ENCODE data around the gene PTCH1. TPM values are rescaled to one million over a fixed set of nuclear protein-coding genes. Genes with fewer than 3 reads are reported as not detected.

The PTCH1 gene
- total RNA-seq, 1 donor from 2014 or later, result 16.2 TPM

DNA sequence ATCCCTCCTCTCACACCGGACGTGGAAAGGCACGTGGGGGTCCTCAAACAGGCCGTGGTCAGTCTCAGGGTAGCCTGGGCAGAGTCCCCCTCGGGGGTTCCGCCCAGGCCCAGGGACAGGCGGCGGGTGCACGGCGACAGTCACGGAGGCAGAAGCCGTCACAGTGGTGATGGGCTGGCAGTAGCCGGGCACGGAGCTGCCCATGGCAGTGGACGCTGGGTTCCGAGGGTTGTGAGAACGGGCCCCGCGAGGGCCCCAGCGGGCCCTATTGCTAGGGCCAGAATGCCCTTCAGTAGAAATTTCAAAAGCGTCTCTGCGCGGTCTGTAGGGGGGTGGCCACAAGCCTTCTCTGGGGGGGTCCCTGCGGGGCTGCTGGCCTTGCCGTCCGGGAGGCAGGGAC, 69.8 kb downstream of the PTCH1 start:
- H3K4me3 Mint-ChIP-seq (ENCODE audit: unreplicated experiment), result no peak overlapping the region

DNA sequence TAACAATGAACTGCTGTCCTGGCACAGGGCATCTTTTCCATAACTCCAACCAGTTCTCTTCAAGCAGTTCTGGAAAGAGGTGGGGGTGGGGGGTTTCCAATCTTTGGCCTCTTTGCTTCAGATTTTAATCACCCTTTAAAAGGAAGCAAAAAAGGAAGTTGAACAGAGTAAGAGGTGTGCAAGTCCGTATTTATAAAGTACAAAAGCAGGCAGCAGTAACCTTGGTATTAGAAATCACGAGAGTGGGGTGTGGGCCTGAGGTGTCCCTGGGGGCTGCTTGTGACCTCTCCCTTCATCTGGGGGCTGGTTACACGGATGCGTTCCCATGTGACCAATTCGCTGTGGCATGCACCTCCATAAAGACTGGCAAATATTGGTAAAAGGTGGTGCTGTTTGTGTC, 70.5 kb downstream of the PTCH1 start:
- Mint-ChIP-seq H3K27ac (ENCODE audit: unreplicated experiment) (no peak overlapping the region), H3K36me3 (ENCODE audit: unreplicated experiment) (peaks cover 34% of the 10 kb centered on the region)

More for the DNA sequence above, 69.8 kb downstream of the PTCH1 start:
- H3K27me3 Mint-ChIP-seq (ENCODE audit: unreplicated experiment), result no peaks in the 10 kb centered on the region
- peaks cover 38% of the 10 kb centered on the region for H3K36me3 Mint-ChIP-seq (ENCODE audit: unreplicated experiment)
- TF ChIP-seq, protein P1, sequence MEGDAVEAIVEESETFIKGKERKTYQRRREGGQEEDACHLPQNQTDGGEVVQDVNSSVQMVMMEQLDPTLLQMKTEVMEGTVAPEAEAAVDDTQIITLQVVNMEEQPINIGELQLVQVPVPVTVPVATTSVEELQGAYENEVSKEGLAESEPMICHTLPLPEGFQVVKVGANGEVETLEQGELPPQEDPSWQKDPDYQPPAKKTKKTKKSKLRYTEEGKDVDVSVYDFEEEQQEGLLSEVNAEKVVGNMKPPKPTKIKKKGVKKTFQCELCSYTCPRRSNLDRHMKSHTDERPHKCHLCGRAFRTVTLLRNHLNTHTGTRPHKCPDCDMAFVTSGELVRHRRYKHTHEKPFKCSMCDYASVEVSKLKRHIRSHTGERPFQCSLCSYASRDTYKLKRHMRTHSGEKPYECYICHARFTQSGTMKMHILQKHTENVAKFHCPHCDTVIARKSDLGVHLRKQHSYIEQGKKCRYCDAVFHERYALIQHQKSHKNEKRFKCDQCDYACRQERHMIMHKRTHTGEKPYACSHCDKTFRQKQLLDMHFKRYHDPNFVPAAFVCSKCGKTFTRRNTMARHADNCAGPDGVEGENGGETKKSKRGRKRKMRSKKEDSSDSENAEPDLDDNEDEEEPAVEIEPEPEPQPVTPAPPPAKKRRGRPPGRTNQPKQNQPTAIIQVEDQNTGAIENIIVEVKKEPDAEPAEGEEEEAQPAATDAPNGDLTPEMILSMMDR (IDR thresholded peaks at IDR 0.05), result no peak
- H3K9me3 Mint-ChIP-seq (ENCODE audit: unreplicated experiment), result no peaks in the 10 kb centered on the region
- DNase-seq (ENCODE audit: extremely low spot score, unreplicated experiment), result no peak
- no peaks in the 10 kb centered on the region for H3K4me1 Mint-ChIP-seq (ENCODE audit: unreplicated experiment)
- H3K27ac Mint-ChIP-seq (ENCODE audit: unreplicated experiment), result no peak overlapping the region

DNA sequence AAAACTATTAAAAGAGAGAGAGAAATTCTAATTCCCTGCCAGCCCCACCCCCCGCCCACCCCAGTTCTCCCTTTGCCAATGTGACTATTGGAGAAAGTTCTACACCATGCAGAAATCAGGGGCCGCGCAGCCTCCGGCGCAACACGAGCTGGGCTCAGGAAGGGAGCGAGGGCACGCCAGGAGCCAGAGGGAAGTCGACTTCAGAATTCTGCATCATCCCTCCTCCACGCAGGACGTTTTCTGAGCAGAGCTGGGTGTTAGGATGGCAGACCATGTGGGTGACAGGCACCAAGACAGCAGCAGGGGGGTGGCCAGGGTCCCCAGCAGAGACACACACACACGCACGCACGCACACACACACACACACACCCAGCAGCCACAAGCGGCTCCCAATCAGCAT, 72.6 kb downstream of the PTCH1 start:
- no peaks in the 10 kb centered on the region for H3K27me3 Mint-ChIP-seq (ENCODE audit: unreplicated experiment)
- no peak for DNase-seq (ENCODE audit: extremely low spot score, unreplicated experiment)
- TF ChIP-seq, protein P1 (IDR thresholded peaks at IDR 0.05), result no peak
- H3K9me3 Mint-ChIP-seq (ENCODE audit: unreplicated experiment), result no peaks in the 10 kb centered on the region
- no peak overlapping the region for H3K4me3 Mint-ChIP-seq (ENCODE audit: unreplicated experiment)
- peaks cover 27% of the 10 kb centered on the region for H3K36me3 Mint-ChIP-seq (ENCODE audit: unreplicated experiment)
- H3K27ac Mint-ChIP-seq (ENCODE audit: unreplicated experiment), result no peak overlapping the region
- no peaks in the 10 kb centered on the region for H3K4me1 Mint-ChIP-seq (ENCODE audit: unreplicated experiment)

More for the DNA sequence above, 70.5 kb downstream of the PTCH1 start:
- TF ChIP-seq, protein P1 (IDR thresholded peaks at IDR 0.05), result no peak
- H3K4me1 Mint-ChIP-seq (ENCODE audit: unreplicated experiment), result no peaks in the 10 kb centered on the region
- DNase-seq (ENCODE audit: extremely low spot score, unreplicated experiment), result no peak
- no peaks in the 10 kb centered on the region for H3K27me3 Mint-ChIP-seq (ENCODE audit: unreplicated experiment)
- no peak overlapping the region for H3K4me3 Mint-ChIP-seq (ENCODE audit: unreplicated experiment)
- no peaks in the 10 kb centered on the region for H3K9me3 Mint-ChIP-seq (ENCODE audit: unreplicated experiment)

DNA sequence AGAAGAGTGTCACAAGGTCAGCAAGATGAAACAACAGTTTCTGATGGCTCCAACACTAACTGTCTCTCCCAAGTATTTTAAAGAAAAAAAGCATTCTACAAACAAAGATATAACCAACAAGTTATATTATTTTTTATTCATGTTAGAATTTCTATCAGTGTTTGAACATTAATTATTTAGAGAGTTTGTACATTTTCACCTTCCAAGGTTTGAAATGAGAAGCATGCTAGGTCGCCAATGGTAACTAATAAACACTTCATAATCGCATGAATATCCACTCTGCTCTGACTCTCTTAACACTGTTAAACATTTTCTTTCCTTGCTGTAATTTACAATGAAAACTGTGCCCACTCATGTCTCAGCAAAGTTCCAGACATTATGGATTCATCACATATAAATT, 73.5 kb downstream of the PTCH1 start:
- Mint-ChIP-seq H3K4me3 (ENCODE audit: unreplicated experiment) (no peak overlapping the region), H3K4me1 (ENCODE audit: unreplicated experiment) (no peaks in the 10 kb centered on the region), H3K9me3 (ENCODE audit: unreplicated experiment) (no peaks in the 10 kb centered on the region), H3K27ac (ENCODE audit: unreplicated experiment) (no peak overlapping the region), H3K27me3 (ENCODE audit: unreplicated experiment) (no peaks in the 10 kb centered on the region), H3K36me3 (ENCODE audit: unreplicated experiment) (peaks cover 24% of the 10 kb centered on the region)
- TF ChIP-seq, protein P1 (IDR thresholded peaks at IDR 0.05), result no peak
- DNase-seq (ENCODE audit: extremely low spot score, unreplicated experiment), result no peak

DNA sequence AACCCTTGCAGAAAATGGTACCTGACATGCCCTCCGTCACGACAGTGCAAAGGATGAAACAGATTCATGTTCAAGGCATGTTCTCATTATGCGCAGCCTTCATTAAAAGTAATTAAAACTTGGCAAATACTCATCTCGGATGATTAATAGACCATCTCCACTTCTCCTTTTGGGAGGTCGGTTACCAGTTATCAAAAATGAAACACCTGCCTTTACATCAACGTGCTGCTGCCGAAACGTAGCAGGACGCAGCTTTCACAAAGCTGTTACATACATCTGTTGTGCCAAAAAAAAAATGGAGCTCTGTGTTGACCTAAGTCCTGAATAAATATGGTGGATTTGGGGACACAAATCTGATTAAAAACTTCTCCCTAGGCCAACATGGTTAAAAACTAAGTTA, 75.7 kb downstream of the PTCH1 start:
- no peak for DNase-seq (ENCODE audit: extremely low spot score, unreplicated experiment)
- no peaks in the 10 kb centered on the region for H3K27me3 Mint-ChIP-seq (ENCODE audit: unreplicated experiment)
- no peak overlapping the region for H3K27ac Mint-ChIP-seq (ENCODE audit: unreplicated experiment)
- H3K4me3 Mint-ChIP-seq (ENCODE audit: unreplicated experiment), result no peak overlapping the region
- no peaks in the 10 kb centered on the region for H3K4me1 Mint-ChIP-seq (ENCODE audit: unreplicated experiment)
- peaks cover 9% of the 10 kb centered on the region for H3K36me3 Mint-ChIP-seq (ENCODE audit: unreplicated experiment)
- H3K9me3 Mint-ChIP-seq (ENCODE audit: unreplicated experiment), result no peaks in the 10 kb centered on the region
- TF ChIP-seq, protein P1 (IDR thresholded peaks at IDR 0.05), result no peak
